ENCODE data around the gene NLGN2.

The NLGN2 gene

DNA sequence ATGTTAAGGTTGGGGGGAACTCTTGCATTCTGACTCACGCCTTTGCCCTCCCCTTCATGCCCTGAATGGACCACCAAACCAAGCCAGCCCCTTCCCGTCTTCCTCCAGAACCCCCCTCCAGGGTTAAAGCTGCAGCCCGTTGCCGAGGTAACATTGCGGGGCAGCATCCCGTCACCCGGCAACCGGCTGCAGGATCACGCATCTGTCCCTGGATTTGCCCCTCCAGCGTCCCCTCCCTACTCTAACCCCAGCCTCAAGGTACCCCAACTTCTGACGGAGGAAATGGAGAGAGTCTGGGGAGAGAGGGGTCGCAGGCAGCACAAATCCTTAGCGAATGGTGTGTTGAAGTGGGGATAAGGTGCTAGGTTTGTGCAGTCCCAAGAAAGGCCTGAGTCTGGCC lies 563 bp upstream of the NLGN2 start:
- DNase-seq (ENCODE audit: low spot score): no peak
- TF ChIP-seq, protein P1, sequence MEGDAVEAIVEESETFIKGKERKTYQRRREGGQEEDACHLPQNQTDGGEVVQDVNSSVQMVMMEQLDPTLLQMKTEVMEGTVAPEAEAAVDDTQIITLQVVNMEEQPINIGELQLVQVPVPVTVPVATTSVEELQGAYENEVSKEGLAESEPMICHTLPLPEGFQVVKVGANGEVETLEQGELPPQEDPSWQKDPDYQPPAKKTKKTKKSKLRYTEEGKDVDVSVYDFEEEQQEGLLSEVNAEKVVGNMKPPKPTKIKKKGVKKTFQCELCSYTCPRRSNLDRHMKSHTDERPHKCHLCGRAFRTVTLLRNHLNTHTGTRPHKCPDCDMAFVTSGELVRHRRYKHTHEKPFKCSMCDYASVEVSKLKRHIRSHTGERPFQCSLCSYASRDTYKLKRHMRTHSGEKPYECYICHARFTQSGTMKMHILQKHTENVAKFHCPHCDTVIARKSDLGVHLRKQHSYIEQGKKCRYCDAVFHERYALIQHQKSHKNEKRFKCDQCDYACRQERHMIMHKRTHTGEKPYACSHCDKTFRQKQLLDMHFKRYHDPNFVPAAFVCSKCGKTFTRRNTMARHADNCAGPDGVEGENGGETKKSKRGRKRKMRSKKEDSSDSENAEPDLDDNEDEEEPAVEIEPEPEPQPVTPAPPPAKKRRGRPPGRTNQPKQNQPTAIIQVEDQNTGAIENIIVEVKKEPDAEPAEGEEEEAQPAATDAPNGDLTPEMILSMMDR (IDR thresholded peaks at IDR 0.05; ENCODE audit: borderline replicate concordance, control extremely low read depth, extremely low read depth, insufficient read depth, missing control alignments): no peak
- in situ Hi-C loops (cut with MboI; ENCODE audit: low sequenced_read_pairs, unreplicated experiment): no loop called here

DNA sequence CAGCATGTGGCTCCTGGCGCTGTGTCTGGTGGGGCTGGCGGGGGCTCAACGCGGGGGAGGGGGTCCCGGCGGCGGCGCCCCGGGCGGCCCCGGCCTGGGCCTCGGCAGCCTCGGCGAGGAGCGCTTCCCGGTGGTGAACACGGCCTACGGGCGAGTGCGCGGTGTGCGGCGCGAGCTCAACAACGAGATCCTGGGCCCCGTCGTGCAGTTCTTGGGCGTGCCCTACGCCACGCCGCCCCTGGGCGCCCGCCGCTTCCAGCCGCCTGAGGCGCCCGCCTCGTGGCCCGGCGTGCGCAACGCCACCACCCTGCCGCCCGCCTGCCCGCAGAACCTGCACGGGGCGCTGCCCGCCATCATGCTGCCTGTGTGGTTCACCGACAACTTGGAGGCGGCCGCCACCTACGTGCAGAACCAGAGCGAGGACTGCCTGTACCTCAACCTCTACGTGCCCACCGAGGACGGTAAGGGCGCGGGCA lies 645 bp downstream of the NLGN2 start:
- TF ChIP-seq, protein P1 (IDR thresholded peaks at IDR 0.05; ENCODE audit: borderline replicate concordance, control extremely low read depth, extremely low read depth, insufficient read depth, missing control alignments): no peak
- DNase-seq (ENCODE audit: low spot score): no peak
- in situ Hi-C loops (cut with MboI; ENCODE audit: low sequenced_read_pairs, unreplicated experiment): no loop called here

DNA sequence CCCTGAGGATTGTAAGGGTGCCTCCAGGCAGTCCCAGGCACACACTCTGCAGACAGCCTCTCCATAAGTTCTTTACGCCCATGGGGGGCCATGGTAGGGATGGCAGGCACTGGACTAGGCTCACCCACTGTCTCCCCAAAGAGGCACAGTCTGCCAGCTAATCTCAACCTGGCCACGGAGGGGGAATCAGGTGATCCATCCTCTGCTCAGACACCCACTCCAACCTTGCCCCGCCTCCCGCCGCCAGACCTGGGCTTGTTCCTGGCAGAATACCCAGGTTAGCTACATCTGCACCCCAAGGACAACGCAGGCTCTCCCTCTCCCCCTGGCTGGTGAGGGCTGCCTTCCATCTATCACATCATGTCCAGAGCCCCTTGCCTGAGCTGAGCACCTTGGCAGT lies 1.2 kb downstream of the NLGN2 start:
- TF ChIP-seq, protein P1 (IDR thresholded peaks at IDR 0.05; ENCODE audit: borderline replicate concordance, control extremely low read depth, extremely low read depth, insufficient read depth, missing control alignments): no peak
- in situ Hi-C loops (cut with MboI; ENCODE audit: low sequenced_read_pairs, unreplicated experiment): no loop called here
- DNase-seq (ENCODE audit: low spot score): no peak

DNA sequence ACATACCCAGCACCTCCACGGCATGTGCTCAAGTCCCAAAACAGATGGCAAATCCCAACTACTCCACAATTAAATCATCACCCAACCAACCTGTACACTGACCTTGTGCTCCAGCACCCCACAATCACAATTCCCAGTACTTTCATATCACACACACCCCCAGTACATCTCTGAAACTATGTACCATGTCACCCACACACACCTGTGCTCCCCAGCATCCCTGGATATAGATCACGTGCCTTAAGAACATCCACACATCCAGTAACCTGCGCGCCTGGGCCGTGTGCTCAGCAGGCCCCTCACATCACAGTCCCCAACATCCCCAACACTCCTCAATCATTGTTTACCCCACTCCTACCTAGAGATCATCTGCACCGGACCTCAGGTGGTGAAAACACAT lies 2.1 kb downstream of the NLGN2 start:
- no peak for DNase-seq (ENCODE audit: low spot score)
- TF ChIP-seq, protein P1 (IDR thresholded peaks at IDR 0.05; ENCODE audit: borderline replicate concordance, control extremely low read depth, extremely low read depth, insufficient read depth, missing control alignments): no peak
- in situ Hi-C loops (cut with MboI; ENCODE audit: low sequenced_read_pairs, unreplicated experiment): no loop called here

DNA sequence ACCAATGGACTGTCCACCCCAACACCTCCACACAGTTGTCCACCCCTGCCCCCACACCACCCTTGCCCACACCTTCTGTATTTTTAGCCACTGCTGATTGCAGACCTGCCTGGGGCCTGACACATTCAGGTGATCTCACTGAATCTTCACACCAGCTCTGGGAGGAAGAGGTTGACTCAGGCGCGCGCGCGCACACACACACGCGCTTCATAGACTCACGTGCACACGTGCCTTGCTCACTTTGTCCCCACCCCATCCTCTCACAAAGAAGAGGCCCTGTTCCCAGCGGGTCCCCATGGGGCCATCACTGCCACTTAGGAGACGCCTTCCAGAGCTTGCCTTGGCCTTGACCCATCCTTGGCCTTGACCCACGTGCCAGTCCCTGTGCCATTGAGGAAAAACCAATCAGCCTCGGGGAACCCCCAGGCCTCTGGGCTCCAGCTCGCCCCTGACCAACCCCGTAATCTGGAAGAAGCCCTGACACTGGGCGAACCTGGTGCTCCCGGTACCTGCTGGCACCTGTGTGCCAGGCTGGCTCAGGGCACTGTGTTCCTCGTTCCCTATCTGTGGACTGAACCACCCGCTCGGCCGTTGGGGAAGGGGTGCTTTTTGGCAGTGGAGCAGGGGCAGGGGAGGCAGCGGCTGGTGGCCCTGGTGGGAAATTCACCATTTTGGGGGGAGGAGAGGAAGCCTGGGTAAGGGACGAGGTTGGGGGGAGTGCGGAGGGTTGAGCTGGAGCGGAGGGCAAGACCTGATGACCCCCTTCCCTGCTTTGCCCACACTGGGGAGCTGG lies 3.2 kb downstream of the NLGN2 start:
- no peak for DNase-seq (ENCODE audit: low spot score)
- TF ChIP-seq, protein P1 (IDR thresholded peaks at IDR 0.05; ENCODE audit: borderline replicate concordance, control extremely low read depth, extremely low read depth, insufficient read depth, missing control alignments): no peak
- in situ Hi-C loops (cut with MboI; ENCODE audit: low sequenced_read_pairs, unreplicated experiment): no loop called here

DNA sequence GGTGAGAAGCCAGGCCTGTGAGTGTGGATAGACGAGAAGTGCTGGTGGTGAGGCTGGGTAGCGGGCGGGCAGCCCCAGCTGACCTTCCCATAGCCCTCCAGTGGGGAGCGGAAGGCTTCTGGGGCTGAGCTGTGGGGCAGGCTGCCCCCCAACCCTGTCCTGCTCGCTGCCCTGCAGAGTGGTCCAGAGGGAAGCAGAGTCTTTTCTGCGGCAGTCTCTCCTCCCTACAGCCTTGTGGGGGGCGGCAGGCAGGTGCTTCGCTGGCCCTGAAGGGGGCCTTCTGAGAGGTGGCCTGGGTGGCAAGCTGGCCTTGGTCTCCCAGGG lies 3.7 kb downstream of the NLGN2 start:
- in situ Hi-C loops (cut with MboI; ENCODE audit: low sequenced_read_pairs, unreplicated experiment): no loop called here

More for the DNA sequence above, 3.7 kb downstream of the NLGN2 start:
- TF ChIP-seq, protein P1 (IDR thresholded peaks at IDR 0.05; ENCODE audit: borderline replicate concordance, control extremely low read depth, extremely low read depth, insufficient read depth, missing control alignments): no peak
- DNase-seq (ENCODE audit: low spot score): no peak

Data from GM13976 (cell line).